GM18907 (cell line): ENCODE data around the gene TSR1.
A peak's percentile ranks its signal among the peaks of the same experiment; 100 is the strongest.
"Not testable (repeated sequence)": the region's sequence is repeated elsewhere in the genome, so short reads cannot be mapped to it uniquely, and the experiment has no call there.

Experiments used
- ATAC-seq: cut with Tn5 transposase; IDR thresholded peaks from one replicate; pipeline ENCODE4 v1.9.1; 2021; ENCODE audit warnings: mild to moderate bottlenecking, moderate library complexity; ENCODE audit not compliant: unreplicated experiment

TSR1 gene

GRCh38 chr17:2338315-2338657 is 2.0 kb upstream of the TSR1 start:
- ATAC-seq: no peak

DNA sequence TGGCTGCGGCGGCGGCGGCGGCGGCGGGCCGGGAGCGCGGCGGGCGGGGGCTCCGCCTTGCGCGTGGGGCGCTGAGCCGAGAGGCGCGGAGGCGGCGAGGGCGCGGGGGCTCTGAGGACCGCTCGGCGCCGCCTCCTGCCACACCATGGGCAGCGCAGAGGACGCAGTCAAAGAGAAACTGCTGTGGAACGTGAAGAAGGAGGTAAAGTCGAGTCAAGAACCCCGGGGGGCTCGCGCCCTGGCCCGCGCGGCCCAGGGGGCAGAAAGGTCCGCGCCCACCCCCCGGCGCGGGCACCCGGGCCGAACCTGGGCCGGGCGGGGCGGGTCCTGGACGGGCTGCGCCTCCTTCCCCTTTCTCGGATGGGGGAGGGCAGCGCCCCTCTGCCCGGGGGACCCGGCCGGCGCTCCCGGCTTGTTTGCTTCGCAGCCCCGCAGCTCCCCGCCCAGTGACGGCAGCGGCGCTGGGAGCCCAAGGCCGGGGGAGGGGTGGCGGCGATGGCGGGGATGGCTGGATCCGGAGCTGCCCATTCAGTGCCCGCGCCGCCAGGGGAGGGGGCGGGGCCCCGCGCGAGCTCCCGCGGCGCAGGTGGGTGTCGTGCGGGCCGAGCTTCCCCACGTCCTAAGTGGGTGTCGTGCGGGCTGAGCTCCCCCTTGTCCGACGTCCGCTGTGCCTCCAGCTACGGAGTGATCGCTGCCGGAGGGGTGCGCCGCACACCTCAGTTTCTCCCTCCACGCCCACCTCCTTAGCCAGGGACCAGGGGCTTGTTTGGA is 1.5 kb upstream of the TSR1 start:
- no peak for ATAC-seq

GRCh38 chr17:2336852-2337543 is 741 bp upstream of the TSR1 start, which contains the start of gene SGSM2:
Gene SGSM2, plus strand, starts transcription at chr17:2337501. Its CDS starts 188 bp downstream, at chr17:2337689.
- ATAC-seq: no peak

- no peak for ATAC-seq
Observed at GRCh38 chr17:2335726-2336214, 487 bp downstream of the TSR1 start.

GRCh38 chr17:2331303-2331702 is 5.0 kb downstream of the TSR1 start:
- ATAC-seq: no peak

DNA sequence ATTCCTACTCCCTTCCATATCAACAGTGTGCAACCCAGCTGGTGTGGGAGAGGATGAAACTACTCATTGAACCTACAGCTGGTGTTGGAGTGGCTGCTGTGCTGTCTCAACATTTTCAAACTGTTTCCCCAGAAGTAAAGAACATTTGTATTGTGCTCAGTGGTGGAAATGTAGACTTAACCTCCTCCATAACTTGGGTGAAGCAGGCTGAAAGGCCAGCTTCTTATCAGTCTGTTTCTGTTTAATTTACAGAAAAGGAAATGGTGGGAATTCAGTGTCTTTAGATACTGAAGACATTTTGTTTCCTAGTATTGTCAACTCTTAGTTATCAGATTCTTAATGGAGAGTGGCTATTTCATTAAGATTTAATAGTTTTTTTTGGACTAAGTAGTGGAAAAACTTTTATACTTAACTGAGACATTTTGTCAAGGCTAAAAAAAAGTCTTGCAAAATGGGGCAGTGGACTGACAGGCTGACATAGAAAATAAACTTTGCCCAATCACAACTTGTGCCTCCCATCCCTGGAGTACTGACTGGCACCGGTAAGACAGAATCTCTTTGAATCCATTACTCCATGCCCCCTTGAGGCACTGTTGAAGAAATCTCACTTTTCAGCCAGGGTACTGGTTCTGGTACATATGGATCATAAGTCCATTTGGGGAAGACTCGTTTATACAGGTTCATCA is 12.5 kb downstream of the TSR1 start:
- ATAC-seq: no peak

DNA sequence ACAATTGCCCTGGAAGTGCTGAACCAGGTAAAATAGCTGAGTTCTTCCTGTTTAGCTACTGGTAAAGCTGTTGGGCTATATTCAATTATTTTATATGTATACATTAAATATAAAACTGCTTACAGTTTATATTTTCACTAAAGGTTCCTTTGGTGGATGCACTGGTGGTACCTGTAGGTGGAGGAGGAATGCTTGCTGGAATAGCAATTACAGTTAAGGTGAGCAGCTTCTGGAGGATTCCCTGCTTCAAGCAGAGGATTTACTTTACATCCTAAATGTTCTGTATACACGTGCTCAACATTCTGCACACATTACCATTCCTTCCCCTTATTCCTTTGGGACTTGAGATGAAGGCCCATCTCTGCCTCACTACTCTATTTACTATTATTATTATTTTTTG is 14.9 kb downstream of the TSR1 start:
- ATAC-seq: no peak

DNA sequence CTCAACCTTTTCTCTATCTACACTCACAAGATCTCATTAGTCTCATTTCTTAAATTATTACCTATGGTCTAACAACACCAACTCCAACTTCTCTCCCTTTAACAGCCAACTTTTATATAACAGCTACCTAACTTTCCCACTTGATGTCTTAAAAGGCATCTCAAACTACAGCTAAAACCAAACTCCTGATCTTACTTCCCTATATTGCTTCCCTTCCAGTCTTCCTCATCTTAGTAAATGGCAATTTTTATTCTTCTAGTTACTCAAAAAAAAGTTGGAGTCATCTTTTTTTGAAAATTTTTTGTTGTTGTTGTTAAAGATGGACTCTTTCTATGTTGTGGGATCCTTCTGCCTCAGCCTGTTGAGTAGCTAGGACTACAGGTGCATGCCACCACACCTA is 17.2 kb downstream of the TSR1 start:
- no peak for ATAC-seq

DNA sequence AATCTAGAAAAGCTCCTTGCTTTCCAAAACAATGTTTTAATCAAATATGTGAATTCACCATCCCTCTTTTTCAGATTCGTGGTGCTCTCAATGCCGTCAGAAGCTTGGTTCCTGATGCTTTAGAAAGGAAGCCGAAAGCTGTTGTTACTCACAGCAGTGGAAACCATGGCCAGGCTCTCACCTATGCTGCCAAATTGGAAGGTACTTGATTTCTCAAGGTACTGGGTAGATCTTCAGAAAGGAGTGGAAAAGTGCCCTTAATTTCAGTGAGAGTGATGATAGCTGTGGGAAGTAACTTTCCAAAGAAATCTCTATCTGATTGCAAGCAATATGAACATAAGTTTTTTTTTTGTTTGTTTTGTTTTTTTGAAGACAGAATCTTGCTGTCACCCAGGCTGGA is 18.5 kb downstream of the TSR1 start:
- ATAC-seq: no peak

DNA sequence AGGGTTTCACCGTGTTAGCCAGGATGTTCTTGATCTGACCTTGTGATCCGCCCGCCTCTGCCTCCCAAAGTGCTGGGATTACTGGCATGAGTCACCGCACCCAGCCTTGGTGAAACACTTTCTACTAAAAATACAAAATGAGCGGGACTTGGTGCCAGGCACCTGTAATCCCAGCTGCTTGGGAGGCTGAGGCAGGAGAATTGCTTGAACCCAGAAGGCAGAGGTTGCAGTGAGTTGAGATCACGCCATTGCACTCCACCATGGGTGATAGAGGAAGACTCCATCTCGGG is 19.4 kb downstream of the TSR1 start:
- ATAC-seq: not testable (repeated sequence)

- ATAC-seq: no peak
Observed at GRCh38 chr17:2312736-2313135, 23.5 kb downstream of the TSR1 start.

- ATAC-seq: no peak
Observed at GRCh38 chr17:2309338-2310154, 26.7 kb downstream of the TSR1 start.

- no peak for ATAC-seq
Observed at GRCh38 chr17:2304931-2305330, 31.3 kb downstream of the TSR1 start.

- ATAC-seq: peak; percentile 75
Observed at GRCh38 chr17:2303204-2304188, 32.8 kb downstream of the TSR1 start, which contains the start of the genes SMG6 and SRR. Gene SMG6, minus strand, starts transcription at chr17:2303785. Its CDS starts 65 bp downstream, at chr17:2303720. Gene SRR, plus strand, starts transcription at chr17:2303950. Its CDS starts 11,611 bp downstream, at chr17:2315561.

DNA sequence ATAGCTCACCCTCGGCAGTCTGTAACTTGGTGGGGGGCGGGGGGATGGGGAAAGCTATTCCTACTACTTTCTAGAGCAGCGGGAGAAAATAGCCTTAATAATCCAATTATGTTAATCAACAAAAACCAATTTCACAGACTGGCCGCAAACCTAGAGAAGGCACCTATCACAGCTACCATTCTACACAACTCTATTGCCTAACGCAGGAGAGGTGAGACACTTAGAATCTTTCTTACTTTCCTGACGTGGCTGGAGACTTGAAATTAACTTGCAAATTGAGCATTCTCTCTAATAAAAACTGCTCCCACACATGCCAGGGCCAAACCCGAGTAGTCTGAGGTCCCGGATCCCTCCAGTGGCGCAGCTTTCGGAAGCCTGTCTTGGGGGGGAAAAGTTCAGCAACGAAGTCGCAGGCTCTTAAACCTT is 33.5 kb downstream of the TSR1 start:
- ATAC-seq: no peak

DNA sequence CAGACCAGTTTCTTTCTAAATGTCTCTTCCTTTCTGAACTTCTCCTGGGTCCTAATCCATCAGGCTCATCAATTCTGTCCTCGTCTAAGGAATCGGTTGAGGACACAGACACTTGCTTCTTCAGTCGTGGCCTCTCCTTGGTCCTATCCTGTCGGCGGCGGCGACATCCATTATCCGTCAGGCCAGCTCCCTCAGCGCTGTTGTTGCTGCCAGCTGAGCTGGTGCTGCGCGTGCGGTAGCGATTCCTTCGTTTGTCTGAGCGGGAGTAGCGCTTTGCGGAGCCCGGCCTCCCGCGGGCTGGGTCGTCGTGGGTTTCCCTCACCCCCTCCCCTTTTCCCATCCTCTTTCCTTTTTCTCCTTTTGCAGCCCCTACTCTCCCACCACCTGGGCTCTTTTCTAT is 36.5 kb downstream of the TSR1 start:
- ATAC-seq: no peak

DNA sequence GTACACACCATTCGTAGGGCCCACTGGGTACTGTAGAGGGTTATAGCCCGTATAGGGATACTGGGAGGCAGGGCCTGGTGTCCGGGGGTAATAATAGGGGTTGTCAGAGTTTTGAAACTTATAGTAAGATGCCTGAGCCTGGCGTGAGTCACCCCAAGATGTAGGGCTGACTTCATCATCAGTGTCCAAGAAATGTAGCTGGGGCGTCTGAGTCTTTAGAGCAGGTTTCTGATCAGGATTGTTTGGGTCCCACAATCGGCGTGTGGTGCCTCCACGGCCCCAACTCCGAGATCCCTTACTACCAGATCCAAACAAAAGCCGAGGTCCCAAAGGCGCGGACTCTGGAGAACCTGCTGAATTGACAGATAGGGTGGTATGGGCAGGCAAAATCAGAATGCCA is 37.1 kb downstream of the TSR1 start:
- ATAC-seq: no peak

DNA sequence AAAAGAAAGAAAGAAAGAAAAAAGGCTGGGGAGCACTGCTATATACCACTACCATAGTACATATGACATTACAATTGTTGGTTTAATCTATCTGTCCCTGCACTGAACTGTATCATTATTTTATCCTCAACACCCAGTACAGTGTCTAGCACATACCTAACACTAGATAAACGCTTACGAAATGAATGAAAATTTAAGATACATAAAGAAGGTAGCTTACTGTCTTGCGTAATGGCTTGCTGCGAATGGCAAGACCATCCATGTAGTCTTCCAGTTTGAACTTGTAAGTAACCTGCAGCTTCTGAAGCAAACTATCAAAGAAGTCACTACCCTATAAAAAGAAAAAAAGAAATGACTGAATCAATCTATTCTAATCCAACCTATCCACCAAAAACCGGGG is 39.2 kb downstream of the TSR1 start:
- no peak for ATAC-seq

DNA sequence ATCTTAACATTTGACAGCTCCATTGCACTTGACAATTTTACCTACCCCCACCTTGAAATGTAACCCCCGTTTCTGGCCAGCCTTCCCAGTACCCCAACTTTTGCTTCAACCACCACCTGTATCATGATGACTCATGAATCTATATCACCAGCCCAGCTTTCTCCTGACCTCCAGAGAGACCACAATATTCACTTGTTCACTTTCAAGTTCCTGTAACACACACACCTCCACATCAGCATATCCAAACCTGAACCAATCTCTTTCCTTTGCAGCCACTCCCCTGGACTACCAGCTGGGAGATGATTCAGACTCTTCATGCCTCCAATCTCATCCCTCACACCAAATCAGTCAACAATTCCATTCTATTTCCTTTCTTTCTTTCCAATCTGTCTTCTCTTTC is 40.7 kb downstream of the TSR1 start:
- ATAC-seq: no peak

DNA sequence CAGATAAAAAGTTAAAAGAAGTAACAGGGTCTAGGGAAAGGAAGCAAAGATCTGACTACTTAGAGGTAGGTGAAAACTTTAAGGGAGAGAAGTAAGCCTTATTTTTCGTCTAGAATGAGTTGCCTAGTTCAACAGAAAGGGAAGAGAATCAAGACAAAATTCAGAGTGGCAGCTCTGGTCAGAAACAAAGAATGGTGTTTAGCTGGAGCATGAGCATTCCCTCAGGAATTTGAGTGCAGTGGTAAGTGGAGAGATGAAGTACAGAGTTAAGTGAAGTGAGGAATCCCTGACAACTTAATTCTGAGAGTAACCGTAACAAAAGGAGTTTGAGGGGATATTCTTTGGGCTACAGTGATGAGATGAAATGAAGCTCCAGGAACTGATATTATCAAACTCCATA is 44.2 kb downstream of the TSR1 start:
- ATAC-seq: no peak
